ENCODE data around the gene KLF16.

The KLF16 gene

DNA sequence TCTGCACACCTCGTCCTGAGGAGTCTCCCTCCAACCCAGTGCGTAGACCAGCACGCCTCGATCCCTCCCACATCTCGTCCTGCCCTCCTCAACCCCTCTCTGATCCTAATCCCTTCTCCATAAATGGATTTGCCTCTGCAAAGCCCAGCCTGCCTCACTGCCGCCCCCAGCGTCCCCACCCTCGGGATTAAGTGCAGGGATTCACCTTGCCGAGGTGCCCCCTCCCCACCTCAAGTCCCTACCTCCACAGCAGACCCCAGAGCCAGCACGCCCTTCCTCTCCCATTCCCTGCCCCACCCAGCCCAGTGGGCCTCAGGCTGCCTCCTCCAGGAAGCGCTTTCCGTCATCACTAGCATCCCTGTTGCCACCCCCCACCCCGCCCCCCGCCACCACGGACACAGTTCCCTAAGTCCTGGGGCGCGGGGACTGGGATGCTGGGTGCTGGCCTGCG is 4.0 kb downstream of the KLF16 start:
- no peaks in the 10 kb centered on the region for H3K27me3 ChIP-seq (replicated peaks; ENCODE audit: insufficient read depth, low read length)
- no peaks in the 10 kb centered on the region for H3K9me2 ChIP-seq (replicated peaks; ENCODE audit: insufficient read depth, low read length)
- H4K20me1 ChIP-seq (ENCODE audit: insufficient read depth, low read length) = no peaks in the 10 kb centered on the region
- H3K4me2 ChIP-seq (ENCODE audit: low read depth, low read length) = no peak overlapping the region
- no peak overlapping the region for H3K4me3 ChIP-seq (ENCODE audit: low read length)
- peaks cover 44% of the 10 kb centered on the region for H3F3A ChIP-seq (ENCODE audit: insufficient read depth, low read length)
- no peak for DNase-seq
- H3K36me3 ChIP-seq (replicated peaks; ENCODE audit: insufficient read depth, low read length) = no peaks in the 10 kb centered on the region
- no peak overlapping the region for H3K9ac ChIP-seq (ENCODE audit: low read length)
- TF ChIP-seq EZH2 (optimal IDR thresholded peaks at IDR 0.05; ENCODE audit: low read depth, low read length) = no peak
- TF ChIP-seq EZH2phosphoT487 (IDR thresholded peaks at IDR 0.05; ENCODE audit: low read length) = no peak
- TF ChIP-seq, protein P1, sequence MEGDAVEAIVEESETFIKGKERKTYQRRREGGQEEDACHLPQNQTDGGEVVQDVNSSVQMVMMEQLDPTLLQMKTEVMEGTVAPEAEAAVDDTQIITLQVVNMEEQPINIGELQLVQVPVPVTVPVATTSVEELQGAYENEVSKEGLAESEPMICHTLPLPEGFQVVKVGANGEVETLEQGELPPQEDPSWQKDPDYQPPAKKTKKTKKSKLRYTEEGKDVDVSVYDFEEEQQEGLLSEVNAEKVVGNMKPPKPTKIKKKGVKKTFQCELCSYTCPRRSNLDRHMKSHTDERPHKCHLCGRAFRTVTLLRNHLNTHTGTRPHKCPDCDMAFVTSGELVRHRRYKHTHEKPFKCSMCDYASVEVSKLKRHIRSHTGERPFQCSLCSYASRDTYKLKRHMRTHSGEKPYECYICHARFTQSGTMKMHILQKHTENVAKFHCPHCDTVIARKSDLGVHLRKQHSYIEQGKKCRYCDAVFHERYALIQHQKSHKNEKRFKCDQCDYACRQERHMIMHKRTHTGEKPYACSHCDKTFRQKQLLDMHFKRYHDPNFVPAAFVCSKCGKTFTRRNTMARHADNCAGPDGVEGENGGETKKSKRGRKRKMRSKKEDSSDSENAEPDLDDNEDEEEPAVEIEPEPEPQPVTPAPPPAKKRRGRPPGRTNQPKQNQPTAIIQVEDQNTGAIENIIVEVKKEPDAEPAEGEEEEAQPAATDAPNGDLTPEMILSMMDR (IDR thresholded peaks at IDR 0.05; ENCODE audit: low read length) = no peak
- no peak overlapping the region for H3K27ac ChIP-seq (ENCODE audit: low read length)
- H2AFZ ChIP-seq (ENCODE audit: low read length) = no peak overlapping the region
- no peaks in the 10 kb centered on the region for H3K9me3 ChIP-seq (replicated peaks; ENCODE audit: insufficient read depth, low read length)
- H3K79me2 ChIP-seq (ENCODE audit: low read length) = peaks cover 82% of the 10 kb centered on the region
- peaks cover 27% of the 10 kb centered on the region for H3K4me1 ChIP-seq (ENCODE audit: low read length)

DNA sequence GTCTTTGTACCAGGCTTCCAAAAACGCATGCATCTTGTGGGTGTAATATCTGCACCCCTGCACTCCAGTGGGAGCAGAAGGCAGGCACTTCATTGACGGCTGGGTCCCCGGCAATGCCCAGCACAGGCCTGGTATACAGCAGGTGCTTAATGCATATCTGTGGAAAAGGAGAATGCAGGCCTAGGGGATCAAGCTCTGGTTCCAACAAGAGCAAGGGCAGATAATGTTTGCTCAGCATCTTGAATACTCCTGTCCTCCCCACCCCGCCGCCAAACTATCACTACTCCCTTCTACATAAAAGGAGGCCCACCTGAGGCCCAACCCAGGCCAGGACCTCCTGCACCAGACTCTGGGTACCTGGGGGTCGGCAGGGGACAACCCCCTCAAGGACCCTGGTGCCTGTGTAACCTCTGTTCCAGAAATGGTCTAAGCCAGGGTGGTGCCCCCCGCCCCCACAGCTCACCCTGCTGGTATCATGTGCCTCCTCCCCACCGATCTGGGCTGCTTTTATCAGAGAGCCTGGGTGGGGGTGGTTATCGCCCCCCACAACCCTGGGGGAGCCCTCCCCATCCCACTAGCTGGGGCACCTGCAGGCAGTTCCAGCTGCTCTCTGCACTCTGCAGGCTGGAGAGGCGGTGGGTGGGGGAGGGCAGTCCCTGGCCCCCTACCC is 4.8 kb downstream of the KLF16 start:
- H3K79me2 ChIP-seq (ENCODE audit: low read length) = peaks cover 89% of the 10 kb centered on the region
- H3F3A ChIP-seq (ENCODE audit: insufficient read depth, low read length) = peaks cover 41% of the 10 kb centered on the region
- DNase-seq = no peak
- H2AFZ ChIP-seq (ENCODE audit: low read length) = no peak overlapping the region
- no peaks in the 10 kb centered on the region for H3K27me3 ChIP-seq (replicated peaks; ENCODE audit: insufficient read depth, low read length)
- H3K9me2 ChIP-seq (replicated peaks; ENCODE audit: insufficient read depth, low read length) = no peaks in the 10 kb centered on the region
- H3K4me3 ChIP-seq (ENCODE audit: low read length) = no peak overlapping the region
- no peaks in the 10 kb centered on the region for H3K9me3 ChIP-seq (replicated peaks; ENCODE audit: insufficient read depth, low read length)
- no peak overlapping the region for H3K27ac ChIP-seq (ENCODE audit: low read length)
- TF ChIP-seq, protein P1 (IDR thresholded peaks at IDR 0.05; ENCODE audit: low read length) = no peak
- no peak for TF ChIP-seq EZH2 (optimal IDR thresholded peaks at IDR 0.05; ENCODE audit: low read depth, low read length)
- no peak for TF ChIP-seq EZH2phosphoT487 (IDR thresholded peaks at IDR 0.05; ENCODE audit: low read length)
- H3K4me2 ChIP-seq (ENCODE audit: low read depth, low read length) = no peak overlapping the region
- H3K36me3 ChIP-seq (replicated peaks; ENCODE audit: insufficient read depth, low read length) = no peaks in the 10 kb centered on the region
- no peak overlapping the region for H3K9ac ChIP-seq (ENCODE audit: low read length)
- H3K4me1 ChIP-seq (ENCODE audit: low read length) = peaks cover 34% of the 10 kb centered on the region
- no peaks in the 10 kb centered on the region for H4K20me1 ChIP-seq (ENCODE audit: insufficient read depth, low read length)

DNA sequence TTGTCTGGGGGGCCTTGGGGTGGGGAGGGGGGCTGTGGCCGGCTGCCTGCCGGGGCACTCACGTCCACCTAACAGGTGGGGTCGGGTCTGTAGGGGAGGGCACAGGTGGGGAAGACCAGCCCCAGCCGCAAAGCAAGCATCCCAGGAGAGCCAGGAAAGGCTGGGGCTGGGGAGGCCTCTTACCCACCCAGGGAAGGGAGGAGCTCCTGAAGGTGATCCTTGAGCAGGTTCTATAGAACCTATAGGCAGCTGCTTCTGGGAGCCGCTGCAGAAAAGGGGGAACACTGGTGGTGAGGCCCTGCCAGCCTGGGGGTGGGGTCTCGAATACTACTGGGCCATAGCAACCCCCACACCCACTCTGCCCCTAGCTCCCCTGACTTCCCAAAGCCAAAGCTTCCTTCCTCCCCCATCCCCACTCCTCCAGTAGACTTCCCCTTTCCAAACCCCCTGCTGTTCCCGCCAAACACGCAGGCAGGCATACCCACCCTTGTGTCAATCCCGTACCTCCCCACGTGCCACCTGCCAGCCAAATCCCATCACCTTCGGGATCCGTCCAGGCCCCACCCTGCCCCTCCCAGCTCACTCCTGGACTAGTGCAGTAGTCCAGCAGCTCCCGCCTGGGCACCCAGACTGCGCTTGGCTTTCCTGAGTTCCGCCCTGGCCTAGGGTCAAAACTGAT is 5.6 kb downstream of the KLF16 start:
- Histone ChIP-seq H4K20me1 (ENCODE audit: insufficient read depth, low read length) (no peaks in the 10 kb centered on the region), H3K4me2 (ENCODE audit: low read depth, low read length) (peak overlapping the region; percentile 99), H3K9me3 (replicated peaks; ENCODE audit: insufficient read depth, low read length) (no peaks in the 10 kb centered on the region), H3F3A (ENCODE audit: insufficient read depth, low read length) (peaks cover 41% of the 10 kb centered on the region), H3K36me3 (replicated peaks; ENCODE audit: insufficient read depth, low read length) (no peaks in the 10 kb centered on the region), H3K9ac (ENCODE audit: low read length) (peak overlapping the region; percentile 80; the same call in 1 of the 2 replicates), H3K9me2 (replicated peaks; ENCODE audit: insufficient read depth, low read length) (no peaks in the 10 kb centered on the region), H3K27me3 (replicated peaks; ENCODE audit: insufficient read depth, low read length) (no peaks in the 10 kb centered on the region), H3K27ac (ENCODE audit: low read length) (peak overlapping the region; percentile 78; the same call in 1 of the 2 replicates), H3K4me3 (ENCODE audit: low read length) (peak overlapping the region; percentile 75; the same call in 1 of the 2 replicates), H3K79me2 (ENCODE audit: low read length) (peaks cover 95% of the 10 kb centered on the region), H2AFZ (ENCODE audit: low read length) (no peak overlapping the region), H3K4me1 (ENCODE audit: low read length) (peaks cover 41% of the 10 kb centered on the region)
- TF ChIP-seq, protein P1 (IDR thresholded peaks at IDR 0.05; ENCODE audit: low read length) = no peak
- TF ChIP-seq EZH2 (optimal IDR thresholded peaks at IDR 0.05; ENCODE audit: low read depth, low read length) (no peak), EZH2phosphoT487 (IDR thresholded peaks at IDR 0.05; ENCODE audit: low read length) (no peak)
- DNase-seq = no peak

All from MM.1S (cell line).